Stimulated activated CD8-positive, alpha-beta memory T cell treated with anti-CD3 and anti-CD28 coated beads, Interleukin-7, amount 100 ng/mL, for 24 hours (primary cell): Measurements from ENCODE around the gene TRAPPC14.

Experiments
- DNase-seq: peaks from one replicate; pipeline ENCODE4 v3.0.0-alpha.2; 2020; ENCODE audit warnings: low read depth

Gene TRAPPC14

DNA sequence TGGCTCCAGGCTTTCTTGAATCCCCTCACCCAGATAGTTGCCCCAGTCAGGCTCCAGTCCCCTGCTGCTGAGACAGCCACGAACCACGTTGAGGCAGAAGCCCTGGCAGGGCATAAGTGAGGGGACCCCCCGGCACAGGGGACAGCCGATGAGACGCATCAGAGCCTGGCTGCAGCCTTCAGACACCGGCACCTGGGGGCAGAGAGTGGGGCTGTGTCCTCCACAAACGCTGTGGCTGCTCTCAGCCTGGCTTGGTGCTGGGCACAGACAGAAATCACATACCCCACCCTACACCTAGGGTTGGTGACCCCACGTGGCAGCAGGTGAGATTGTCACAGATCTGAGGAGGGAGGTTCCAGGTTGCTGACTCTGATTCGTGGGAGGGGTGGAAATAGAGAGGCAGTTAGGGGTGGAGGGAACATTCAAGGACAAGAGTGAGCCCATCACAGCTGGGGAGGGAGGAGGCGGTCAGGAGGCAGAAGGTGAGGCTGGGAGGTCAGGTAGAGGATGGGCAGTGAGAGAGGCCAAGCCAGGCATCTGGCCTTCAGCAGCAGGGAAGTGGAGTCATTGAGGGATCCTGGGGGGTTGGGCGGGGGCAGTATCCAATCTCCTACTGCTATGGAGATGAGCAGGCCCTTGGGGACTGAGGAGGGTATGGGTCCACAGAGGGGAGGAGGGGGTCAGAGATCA, 15.4 kb upstream of the TRAPPC14 start:
- no peak for DNase-seq

DNA sequence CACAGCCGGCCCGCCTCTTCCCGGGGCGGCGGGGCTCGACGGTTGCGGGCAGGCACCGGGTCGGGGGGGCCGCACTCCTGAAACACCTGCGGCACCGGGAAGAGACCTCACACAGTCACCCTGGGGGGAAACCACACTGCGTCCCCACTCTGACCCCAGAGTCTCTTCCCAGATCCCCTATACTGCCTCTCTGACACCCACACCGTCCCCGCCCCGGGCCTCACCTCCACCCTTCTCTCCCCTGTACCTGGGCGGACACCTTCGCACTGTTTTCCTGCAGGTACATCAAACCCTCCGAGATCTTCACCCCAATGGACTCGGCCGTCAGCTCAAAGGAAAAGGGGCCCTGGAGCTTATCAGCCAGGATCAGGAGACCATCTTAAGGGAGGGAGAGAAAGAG, 13.3 kb upstream of the TRAPPC14 start:
- DNase-seq = no peak

DNA sequence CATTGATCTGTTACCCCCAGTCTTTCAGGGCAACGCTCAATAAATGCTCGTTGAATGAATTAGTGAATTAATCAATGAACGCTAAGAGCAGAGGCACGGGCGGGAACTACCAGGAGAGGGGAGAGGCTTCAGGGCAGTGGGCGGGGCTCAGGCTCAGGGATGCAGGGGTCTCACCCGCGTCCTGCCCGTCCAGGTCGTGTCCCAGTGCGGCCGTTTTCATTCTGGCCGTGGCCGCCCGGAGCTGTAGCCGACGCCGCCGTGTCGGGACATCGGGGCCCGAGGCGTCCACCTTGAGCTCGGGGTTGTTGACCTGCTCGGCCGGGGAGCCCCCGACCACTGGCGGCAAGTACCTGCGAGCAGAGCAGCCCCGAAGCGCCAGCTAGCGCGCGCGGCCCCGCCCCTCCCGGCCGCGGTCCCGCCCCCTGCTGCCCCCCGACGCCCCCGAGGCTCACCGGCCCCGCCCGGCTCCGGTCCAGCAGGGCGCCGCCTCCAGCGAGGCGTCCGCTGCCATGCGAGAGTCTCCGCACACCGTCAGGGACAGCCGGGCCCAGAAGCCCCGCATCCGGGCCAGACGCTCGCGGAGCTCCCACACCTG, 12.7 kb upstream of the TRAPPC14 start:
- DNase-seq = no peak

DNA sequence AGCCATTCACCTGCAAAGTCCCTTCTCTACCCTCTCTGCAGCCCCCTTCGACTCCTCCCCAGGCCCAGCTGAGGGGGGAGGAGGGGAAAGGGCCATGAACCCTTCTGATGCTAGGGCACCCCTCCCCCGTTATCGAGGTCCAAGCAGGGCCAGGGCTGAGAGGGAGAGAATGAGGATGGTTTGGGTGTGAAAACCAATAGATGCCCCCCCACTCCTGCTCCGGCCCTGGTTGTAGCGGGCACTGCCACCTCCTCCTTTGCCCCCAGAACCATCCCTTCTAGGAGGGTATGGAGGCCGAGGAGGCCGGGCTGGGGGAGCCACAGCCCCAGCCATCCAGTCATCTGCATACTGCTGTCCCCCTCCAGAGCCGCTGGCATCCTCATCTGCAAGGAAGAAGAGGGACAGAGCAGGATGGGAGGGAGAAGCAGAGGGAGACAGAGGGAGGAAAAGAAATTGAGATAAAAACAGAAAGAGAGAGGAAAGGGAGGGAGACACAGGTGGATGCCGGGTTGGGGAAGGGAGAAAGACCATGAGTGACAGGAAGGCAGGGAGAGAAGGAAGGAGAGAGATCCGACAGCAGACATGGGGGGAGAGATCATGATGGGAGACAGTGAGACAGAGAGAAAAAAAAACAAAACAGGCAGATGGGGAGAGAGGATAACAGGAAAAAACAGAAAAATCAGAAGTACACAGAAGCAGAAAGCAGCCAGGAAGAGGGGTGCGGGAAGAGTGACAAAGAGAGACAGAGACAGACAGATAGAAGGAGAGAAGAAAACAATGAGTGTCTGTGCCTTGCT, 11.8 kb upstream of the TRAPPC14 start:
- no peak for DNase-seq

DNA sequence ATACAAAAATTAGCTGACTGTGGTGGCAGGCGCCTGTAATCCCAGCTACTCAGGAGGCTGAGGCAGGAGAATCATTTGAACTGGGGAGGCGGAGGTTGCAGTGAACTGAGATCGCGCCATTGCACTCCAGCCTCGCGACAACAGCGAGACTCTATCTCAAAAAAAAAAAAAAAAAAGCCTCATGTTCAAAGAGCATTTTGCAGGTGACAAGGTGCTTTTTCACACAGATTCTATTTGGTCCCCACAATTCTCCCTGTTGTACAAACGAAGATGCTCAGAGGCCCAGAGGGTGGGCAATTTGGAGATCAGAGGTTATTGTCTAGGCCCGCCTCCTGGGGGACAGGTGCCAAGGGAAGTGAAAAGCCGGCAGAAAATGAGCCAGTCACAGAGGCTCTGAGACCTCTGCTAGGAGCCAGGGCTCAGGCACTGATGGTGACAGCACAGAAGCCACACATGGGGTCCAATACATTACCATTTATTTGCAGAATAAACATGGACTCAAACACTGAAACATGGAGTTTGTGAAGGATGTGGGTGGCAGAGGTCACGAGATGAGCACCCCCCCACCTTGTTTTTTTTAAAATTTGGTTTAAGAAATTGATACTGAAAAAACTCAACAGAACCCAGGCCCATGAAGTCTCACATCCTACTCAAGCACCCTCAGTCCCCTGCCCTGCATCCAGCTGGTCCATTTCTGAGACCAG, 10.8 kb upstream of the TRAPPC14 start:
- no peak for DNase-seq

DNA sequence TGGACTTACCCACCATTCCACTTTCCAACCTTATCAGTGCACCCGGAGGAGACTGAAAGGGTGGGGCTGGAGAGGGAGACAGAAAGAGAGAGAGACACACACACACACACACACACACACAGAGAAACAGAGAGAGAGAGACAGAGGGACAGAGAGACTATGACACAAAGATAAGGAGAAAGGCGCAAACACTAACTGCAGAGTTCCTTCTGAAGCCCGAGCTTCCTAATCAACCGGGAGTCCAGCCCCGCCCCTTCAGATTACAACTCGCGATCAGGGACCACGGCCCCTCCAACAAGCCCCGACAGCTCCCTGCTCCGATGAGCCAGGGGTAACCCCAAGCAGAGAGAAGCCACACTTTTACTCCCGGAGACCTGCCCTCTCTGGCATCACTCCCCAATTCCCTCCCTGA, 9.4 kb upstream of the TRAPPC14 start:
- no peak for DNase-seq

DNA sequence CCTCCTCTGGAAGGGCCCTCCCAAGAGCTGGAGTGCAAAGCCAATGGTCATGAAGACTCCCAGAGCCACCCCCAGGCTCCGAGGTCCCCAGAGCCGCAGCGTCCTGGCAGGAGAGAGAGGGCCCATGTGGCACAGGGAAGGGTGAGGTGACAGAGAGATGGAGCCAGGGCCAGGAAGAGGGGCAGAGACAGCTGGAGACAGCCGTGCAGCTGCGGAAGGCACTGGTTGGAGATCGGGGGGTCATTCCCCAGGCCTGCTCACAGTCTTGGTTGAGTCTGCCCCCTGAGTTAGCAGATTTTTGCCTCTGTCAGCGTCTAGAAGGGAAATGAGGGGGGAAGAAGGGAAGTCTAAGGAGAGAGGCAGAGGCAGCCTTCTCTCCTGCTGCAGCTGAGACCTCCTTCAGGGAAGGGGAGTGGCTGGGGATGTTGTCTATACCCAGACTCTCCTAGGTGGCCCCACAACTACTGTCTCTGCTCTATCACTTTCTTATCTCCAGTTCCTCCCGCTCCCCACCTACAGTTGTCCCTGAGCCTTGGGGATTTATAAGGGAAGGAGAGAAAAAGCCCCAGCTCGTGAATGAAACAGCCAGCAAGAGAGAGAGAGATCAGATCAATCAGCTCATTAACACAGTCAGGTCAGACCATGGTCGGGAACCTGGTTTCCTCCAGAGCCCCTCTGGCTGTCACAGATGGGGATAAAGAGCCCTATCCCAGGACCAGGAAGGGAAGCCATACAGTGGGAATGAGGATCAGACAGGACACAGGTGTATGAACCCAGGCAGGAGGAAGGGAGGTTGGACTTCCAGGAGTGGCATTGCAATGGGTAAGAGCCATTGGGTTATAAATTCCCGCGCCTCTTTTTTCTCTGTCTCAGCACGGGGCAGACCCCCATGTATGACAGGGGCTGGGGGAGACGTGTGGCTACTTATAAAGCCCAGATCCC, 8.7 kb upstream of the TRAPPC14 start:
- DNase-seq = no peak

DNA sequence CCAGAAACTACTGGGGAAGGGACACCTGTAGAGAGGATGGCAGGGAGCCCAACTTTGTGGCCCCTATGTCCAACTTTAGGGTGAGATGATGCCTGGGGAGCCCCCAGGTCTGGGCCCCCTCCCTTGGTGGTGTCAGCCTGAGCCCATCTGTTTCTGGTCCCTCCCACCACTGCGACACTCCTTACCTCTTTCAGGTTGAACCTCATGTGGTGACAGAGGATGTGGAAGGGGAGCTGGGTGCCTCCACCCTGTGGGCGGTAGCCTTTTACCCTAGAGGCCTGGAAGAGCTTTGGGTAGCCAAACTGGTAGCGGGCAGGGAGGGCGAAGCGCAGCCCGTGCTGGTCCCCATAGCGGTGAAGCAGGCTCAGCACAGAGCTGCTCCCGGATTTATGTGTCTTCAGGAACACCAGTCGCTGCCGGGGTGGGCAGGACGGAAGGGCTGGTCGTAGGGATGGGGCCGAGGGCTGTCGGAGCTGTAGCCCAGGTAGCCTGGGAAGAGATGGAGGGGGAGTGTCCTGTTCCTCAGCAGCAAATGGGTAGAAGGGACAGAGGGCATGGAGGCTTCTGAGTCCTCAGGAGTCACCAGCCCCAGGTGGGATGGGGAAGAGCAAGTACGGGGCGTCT, 7.9 kb upstream of the TRAPPC14 start:
- DNase-seq = no peak

DNA sequence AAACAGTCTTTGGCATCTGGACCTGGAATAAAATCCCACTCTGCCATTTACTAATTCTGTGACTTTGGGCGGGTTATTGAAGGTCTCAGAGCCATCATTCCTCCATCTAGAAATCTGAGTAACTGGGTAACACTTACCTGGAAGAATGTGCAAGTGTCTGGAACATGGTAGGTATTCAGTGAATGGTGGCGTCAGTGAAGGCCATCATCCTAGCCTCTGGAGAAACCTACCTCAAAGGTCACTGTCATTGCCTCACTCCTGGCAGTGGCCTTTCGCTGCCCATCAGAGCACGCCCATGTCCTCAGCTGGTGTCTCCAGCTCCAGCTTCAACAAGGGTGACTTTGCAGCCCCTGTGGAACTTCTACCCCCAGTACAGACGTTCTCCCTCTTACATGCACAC, 5.3 kb upstream of the TRAPPC14 start:
- DNase-seq = no peak

DNA sequence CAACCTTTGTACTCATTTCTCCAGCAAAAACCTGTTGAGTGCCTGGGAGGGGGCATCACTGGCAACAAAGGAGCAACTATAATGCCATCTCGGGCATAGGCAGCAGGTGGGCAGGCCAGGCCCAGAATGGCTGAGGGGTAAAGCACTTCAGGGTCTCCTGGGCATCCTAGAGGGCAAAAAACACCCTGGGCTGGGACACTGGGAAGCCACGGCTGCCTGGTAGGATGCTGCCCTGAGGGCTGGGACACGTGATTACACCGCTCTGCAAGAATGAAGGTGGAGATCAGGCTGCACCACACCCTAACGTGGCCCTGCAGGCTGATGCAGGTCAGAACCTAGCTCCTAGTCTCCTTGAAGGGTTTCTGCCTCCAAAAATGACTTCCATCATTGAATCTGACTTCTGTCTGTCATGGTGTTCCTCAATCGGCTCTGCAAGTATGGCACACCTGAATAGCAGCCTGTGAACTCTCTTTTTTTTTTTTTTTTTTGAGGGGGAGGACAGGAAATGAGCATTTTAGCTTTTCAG, 4.5 kb upstream of the TRAPPC14 start:
- no peak for DNase-seq

DNA sequence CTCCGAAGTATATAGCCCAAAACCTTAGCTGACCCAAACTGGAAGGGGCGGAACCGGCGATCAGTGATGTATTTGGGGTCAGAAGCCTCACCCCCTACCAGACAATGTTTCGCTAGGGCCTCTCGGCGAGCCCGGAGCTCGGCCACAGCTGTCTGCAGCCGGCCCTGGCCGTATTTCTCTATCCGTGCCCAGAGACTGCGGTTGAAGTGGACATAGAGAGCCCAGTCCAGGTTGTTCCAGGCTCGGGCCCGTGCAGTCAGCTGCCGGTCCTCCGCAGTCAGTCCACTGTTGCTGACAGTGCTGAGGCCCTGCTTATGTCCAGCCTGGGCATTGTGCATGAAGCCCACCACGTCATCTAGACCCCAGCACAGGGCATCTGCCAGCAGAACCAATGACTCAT, 1.5 kb upstream of the TRAPPC14 start:
- no peak for DNase-seq

DNA sequence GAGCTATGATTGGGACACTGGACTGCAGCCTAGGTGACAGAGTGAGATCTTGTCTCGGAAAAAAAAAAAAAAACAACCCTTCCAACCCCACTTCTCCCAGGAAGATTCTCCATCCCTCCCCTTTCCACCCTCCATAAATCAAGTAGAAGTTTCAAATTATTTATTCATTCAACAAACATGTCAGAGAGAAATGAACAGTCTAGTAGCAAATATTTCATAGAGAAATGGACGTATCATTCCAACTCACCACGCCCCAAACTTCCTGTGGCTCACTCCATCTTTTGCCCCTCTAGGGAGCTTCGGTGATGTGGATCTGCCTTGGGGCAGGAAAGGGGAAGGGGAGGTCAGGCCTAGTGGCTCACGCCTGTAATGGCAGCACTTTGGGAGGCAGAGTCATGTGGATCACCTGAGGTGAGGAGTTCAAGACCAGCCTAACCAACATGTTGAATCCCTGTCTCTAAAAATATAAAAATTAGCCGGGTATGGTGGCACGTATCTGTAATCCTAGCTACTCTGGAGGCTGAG, 638 bp upstream of the TRAPPC14 start:
- DNase-seq = no peak

DNA sequence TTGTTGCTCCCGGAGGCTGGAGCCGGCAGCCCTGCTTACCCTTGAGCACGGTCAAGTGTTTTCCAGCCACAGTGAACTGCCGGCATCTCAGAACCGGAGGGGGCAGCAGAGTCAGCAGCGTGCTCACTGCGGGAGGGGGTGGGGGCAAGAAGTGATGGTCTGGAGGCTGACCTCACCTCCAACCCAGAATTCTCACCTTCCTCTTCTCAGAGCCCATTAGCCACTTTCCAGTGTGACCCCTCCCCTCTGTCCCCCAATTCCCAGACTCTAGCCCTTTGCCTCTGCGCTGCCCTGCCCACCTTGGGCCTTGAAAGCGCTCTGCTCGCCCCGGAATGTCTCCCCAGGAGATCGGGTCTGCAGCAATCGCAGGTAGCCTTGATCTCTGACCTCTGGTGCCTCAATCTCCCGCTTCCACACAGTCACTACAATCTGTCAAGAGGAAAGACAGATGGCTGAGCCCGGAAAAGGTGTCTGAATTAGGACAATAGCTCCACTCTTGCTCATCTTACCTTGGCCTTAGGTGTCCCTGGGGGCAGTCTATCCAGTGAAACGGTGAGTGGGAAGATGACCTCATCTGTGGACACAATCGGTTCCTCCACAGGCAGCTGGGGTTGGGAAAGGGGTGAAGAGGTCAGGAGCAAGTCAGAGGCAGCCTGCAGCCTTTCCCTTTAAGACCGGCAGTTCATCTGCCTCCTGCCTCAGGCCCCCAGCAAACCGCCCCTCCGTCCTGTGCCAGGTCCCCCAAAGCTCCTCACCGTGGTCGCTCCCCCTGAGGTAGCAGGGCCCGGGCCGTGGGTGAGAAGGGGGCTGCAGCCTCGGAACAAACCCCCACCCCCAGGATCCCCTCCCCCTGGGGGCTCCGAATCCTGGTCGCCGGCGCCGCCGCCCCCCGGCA, 942 bp downstream of the TRAPPC14 start:
- no peak for DNase-seq

DNA sequence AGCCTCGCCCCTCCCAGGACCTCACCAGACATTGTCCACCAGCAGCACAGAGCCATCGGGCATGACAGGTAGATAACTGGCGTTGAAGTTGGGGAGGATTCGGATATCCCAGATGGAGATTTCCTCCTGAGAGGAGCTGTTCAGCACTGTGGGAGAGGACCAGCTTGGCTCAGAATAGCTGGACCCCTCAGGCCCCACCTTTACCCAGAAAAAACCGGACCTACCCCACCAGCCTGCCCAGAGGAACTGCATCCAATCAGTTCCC, 1.5 kb downstream of the TRAPPC14 start:
- DNase-seq = no peak

DNA sequence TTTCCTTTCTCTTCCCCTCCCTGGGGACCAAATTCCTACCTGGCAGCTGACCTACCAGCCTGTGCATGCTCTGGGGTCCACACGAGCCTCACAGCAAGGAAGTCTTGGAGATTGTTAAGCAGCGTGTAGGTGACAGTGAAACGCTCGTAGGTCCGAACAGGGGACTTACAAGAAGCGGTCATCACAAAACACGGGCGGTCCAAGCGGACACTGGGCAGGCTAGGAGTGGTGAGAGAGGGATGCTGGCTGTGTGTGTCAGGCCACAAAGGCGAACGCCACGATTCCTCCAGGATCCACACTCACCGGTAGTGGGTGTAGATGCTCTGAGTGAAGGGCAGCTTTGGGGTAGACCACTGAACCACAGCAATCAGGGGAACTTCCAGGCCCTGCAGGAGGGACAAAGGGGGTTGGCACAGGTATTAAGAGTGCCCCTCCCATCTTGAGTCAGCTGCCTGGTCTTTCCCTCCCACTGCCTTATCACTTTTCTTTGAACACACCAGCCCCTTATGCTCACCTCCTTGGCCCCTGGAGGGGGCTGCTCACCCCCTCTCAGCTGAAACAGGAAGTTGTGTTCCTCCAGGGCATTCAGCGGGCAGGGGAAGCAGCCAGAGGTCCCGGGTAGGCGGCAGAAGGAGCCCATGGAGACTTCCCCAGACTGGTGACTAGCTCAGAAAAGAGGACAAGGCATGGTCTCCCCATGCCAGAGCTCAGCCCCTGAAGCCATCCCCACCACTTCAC, 2.0 kb downstream of the TRAPPC14 start:
- no peak for DNase-seq

DNA sequence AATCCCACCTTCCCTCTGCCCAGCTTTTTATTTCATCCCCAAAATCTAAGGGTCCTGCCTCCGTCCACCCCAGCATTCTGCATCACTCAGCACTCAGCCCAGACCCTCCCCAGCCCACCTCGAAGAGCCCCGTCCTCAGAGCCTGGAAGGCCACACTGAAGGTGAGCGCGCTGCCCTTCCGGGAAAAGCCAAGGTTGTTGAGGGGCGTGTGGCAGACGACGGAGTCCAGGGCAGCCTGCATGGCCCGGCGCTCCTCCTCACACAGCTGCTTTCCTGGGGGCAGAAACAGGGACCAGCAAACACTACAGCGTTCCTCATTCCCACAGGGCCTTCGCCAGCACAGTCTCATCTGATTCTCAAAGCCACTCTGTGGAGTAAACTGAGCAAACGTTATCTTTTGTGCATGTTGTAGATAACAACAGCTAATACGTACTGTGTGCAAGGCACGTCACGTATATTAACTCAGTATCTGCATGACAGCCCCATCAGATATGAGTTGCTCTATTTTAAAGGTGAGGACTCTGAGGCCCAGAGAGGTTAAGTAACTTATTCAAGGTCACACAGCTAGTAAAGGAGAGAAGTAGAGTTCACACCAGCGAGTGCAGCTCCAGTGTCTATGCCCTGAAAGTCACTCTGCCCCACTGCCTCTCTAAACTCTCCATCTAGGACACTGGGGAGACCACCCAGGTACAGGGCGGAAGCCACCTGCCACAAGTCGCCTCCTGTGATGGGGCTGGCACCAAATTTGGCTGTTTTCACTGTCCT, 2.8 kb downstream of the TRAPPC14 start:
- no peak for DNase-seq

DNA sequence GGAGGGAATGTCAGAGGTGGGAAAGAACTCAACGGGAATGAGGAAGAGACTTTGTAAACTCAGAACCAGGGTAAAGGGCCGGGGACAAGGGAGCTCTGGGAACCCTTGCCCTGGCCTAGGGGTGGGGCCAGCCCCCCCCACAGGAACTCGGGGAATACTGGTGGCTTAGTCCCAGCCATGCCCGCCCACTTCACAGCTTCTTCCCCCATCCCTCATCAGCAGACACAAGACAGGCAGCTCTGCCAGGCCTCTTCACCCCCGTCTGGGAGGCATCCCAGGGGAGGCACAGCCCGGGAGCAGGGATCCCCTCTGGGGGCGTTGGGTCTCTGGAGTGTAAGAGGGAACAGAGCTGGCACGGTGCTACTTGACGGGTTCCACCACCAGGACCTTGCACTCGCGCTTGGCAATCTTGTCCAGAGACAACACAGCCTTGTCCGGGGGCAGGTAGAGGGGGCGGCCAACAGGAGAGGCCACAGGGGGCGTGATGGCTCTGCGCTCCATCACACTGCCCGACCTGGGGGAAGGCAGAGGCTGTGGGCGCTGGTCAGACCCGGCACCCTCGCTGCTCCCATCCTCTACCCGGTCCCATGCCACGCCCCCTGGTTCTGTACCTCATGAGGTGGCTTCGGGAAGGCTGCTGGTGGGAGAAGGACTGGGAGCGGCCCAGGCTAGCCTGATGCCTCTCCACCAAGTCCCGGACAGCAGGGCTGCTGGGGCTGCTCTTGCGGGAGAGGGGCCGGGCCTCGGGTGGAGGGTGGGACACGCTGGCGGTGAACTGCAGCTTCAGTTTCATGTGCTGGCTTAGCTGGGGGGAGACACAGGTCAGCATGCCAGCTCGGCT, 3.7 kb downstream of the TRAPPC14 start:
- DNase-seq = no peak
